HEK293 (cell line): ENCODE data around the gene TRIM7.

ENCODE experiments used
- AEBP2 ChIP-seq: fragments of 450-650 bp; formaldehyde crosslinking; IDR thresholded peaks from 2 replicates; pipeline ENCODE4 v1.5.1; 2016; ENCODE audit warnings: missing biosample characterization, missing genetic modification characterization, borderline replicate concordance
- GLIS2 ChIP-seq: fragments of 450-650 bp; formaldehyde crosslinking; IDR thresholded peaks from 2 replicates; pipeline ENCODE4 v1.5.1; 2016; ENCODE audit warnings: missing biosample characterization, missing genetic modification characterization
- KLF17 ChIP-seq: fragments of 450-650 bp; formaldehyde crosslinking; IDR thresholded peaks from 2 replicates; pipeline ENCODE4 v1.5.1; 2016; ENCODE audit warnings: missing biosample characterization, missing genetic modification characterization
- MEIS1 ChIP-seq: sonication (generic); formaldehyde crosslinking; IDR thresholded peaks from 2 replicates; pipeline ENCODE4 v1.8.1; 2022; ENCODE audit warnings: missing genetic modification reagents, mild to moderate bottlenecking, borderline replicate concordance
- PATZ1 ChIP-seq: fragments of 450-650 bp; formaldehyde crosslinking; IDR thresholded peaks from 2 replicates; pipeline ENCODE4 v1.5.1; 2016; ENCODE audit warnings: missing biosample characterization, missing genetic modification characterization
- PRDM1 ChIP-seq: fragments of 450-650 bp; formaldehyde crosslinking; IDR thresholded peaks from 2 replicates; pipeline ENCODE4; 2016; ENCODE audit warnings: missing biosample characterization, missing genetic modification characterization
- SALL2 ChIP-seq: fragments of 450-650 bp; formaldehyde crosslinking; IDR thresholded peaks from 2 replicates; pipeline ENCODE4 v1.5.0; 2017; ENCODE audit warnings: missing biosample characterization, mild to moderate bottlenecking, missing genetic modification characterization, borderline replicate concordance
- SP2 ChIP-seq: fragments of 450-650 bp; formaldehyde crosslinking; IDR thresholded peaks from 2 replicates; pipeline ENCODE4 v1.5.1; 2016; ENCODE audit warnings: missing biosample characterization, missing genetic modification characterization
- SP3 ChIP-seq: fragments of 450-650 bp; formaldehyde crosslinking; IDR thresholded peaks from 2 replicates; pipeline ENCODE4 v1.5.1; 2016; ENCODE audit warnings: missing biosample characterization, missing genetic modification characterization
- ZNF114 ChIP-seq: fragments of 450-650 bp; formaldehyde crosslinking; IDR thresholded peaks from 2 replicates; pipeline ENCODE4 v1.5.0; 2017; ENCODE audit warnings: missing biosample characterization, missing genetic modification characterization
- ZNF155 ChIP-seq: fragments of 450-650 bp; formaldehyde crosslinking; IDR thresholded peaks from 2 replicates; pipeline ENCODE4 v1.5.1; 2016; ENCODE audit warnings: missing biosample characterization, missing genetic modification characterization
- ZNF223 ChIP-seq: fragments of 450-650 bp; formaldehyde crosslinking; IDR thresholded peaks from 2 replicates; pipeline ENCODE4 v1.5.1; 2016; ENCODE audit warnings: missing biosample characterization, missing genetic modification characterization
- ZNF354C ChIP-seq: fragments of 450-650 bp; formaldehyde crosslinking; IDR thresholded peaks from 2 replicates; pipeline ENCODE4 v1.5.1; 2016; ENCODE audit warnings: missing biosample characterization, missing genetic modification characterization, low read depth, borderline replicate concordance
- ZNF510 ChIP-seq: fragments of 450-650 bp; formaldehyde crosslinking; IDR thresholded peaks from 2 replicates; pipeline ENCODE4 v1.5.1; 2018; ENCODE audit warnings: mild to moderate bottlenecking, missing genetic modification characterization, missing biosample characterization; ENCODE audit not compliant: insufficient replicate concordance
- TF ChIP-seq, protein P1 (sequence below): fragments of 450-650 bp; formaldehyde crosslinking; IDR thresholded peaks from 2 replicates; pipeline ENCODE4 v1.5.1; 2016; ENCODE audit warnings: missing biosample characterization, missing genetic modification characterization, borderline replicate concordance
- TF ChIP-seq, protein P2 (sequence below): IDR thresholded peaks from 2 replicates; pipeline ENCODE4 v1.6.1; 2011; ENCODE audit warnings: mild to moderate bottlenecking, low read depth, low read length, borderline replicate concordance
- TF ChIP-seq, protein P3 (sequence below): fragments of 450-650 bp; formaldehyde crosslinking; IDR thresholded peaks from 2 replicates; pipeline ENCODE4 v1.5.1; 2016; ENCODE audit warnings: missing biosample characterization, missing genetic modification characterization, borderline replicate concordance
- TF ChIP-seq, protein P4 (sequence below): fragments of 450-650 bp; formaldehyde crosslinking; IDR thresholded peaks from 2 replicates; pipeline ENCODE4 v1.5.1; 2016; ENCODE audit warnings: missing biosample characterization, missing genetic modification characterization

TRIM7 gene

DNA sequence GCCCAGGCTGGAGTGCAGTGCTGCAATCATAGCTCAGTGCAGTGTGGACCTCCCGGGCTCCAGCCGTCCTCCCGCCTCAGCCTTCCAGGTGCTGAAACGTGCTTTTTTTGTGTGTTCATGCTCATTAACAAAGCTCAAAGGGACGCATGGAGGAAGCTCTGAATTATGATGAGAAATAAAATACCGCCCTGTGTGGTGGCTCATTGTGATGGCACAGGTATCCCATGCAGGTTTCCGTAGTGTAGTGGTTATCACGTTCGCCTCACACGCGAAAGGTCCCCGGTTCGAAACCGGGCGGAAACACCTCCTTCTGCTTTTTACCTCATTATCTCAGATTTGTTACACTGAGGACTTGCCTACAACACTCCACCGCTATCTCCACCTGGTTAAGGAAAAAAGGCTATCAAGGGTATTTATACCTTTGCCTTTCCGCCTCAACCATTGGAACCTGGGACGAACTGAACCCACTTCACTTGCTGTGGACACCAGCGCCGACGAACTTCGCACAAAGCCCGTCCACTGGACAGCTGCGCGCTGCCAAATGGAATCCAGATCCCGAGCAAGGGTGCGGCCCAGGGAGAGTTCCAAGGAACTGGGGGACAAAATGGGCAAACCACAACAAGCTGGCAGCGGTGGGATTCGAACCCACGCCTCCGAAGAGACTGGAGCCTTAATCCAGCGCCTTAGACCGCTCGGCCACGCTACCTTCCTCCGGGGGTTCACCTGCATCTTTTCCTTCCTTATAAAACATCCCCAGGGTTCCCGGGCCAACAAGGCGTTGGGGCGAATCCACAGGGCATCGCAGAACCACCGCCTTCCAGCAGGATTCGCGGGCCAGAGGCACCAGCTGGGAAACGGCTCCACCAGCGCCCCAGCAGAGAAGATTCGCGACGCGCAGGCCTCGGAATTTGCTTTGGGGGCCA is 31.3 kb downstream of the TRIM7 start (continued):
- TF ChIP-seq, protein P1, sequence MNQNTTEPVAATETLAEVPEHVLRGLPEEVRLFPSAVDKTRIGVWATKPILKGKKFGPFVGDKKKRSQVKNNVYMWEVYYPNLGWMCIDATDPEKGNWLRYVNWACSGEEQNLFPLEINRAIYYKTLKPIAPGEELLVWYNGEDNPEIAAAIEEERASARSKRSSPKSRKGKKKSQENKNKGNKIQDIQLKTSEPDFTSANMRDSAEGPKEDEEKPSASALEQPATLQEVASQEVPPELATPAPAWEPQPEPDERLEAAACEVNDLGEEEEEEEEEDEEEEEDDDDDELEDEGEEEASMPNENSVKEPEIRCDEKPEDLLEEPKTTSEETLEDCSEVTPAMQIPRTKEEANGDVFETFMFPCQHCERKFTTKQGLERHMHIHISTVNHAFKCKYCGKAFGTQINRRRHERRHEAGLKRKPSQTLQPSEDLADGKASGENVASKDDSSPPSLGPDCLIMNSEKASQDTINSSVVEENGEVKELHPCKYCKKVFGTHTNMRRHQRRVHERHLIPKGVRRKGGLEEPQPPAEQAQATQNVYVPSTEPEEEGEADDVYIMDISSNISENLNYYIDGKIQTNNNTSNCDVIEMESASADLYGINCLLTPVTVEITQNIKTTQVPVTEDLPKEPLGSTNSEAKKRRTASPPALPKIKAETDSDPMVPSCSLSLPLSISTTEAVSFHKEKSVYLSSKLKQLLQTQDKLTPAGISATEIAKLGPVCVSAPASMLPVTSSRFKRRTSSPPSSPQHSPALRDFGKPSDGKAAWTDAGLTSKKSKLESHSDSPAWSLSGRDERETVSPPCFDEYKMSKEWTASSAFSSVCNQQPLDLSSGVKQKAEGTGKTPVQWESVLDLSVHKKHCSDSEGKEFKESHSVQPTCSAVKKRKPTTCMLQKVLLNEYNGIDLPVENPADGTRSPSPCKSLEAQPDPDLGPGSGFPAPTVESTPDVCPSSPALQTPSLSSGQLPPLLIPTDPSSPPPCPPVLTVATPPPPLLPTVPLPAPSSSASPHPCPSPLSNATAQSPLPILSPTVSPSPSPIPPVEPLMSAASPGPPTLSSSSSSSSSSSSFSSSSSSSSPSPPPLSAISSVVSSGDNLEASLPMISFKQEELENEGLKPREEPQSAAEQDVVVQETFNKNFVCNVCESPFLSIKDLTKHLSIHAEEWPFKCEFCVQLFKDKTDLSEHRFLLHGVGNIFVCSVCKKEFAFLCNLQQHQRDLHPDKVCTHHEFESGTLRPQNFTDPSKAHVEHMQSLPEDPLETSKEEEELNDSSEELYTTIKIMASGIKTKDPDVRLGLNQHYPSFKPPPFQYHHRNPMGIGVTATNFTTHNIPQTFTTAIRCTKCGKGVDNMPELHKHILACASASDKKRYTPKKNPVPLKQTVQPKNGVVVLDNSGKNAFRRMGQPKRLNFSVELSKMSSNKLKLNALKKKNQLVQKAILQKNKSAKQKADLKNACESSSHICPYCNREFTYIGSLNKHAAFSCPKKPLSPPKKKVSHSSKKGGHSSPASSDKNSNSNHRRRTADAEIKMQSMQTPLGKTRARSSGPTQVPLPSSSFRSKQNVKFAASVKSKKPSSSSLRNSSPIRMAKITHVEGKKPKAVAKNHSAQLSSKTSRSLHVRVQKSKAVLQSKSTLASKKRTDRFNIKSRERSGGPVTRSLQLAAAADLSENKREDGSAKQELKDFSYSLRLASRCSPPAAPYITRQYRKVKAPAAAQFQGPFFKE = no peak
- no peak for TF ChIP-seq MEIS1
- TF ChIP-seq PRDM1 = peak; percentile 86
- TF ChIP-seq, protein P2, sequence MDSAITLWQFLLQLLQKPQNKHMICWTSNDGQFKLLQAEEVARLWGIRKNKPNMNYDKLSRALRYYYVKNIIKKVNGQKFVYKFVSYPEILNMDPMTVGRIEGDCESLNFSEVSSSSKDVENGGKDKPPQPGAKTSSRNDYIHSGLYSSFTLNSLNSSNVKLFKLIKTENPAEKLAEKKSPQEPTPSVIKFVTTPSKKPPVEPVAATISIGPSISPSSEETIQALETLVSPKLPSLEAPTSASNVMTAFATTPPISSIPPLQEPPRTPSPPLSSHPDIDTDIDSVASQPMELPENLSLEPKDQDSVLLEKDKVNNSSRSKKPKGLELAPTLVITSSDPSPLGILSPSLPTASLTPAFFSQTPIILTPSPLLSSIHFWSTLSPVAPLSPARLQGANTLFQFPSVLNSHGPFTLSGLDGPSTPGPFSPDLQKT = no peak
- TF ChIP-seq ZNF354C (tag by site-specific recombination) = no peak
- TF ChIP-seq SALL2 = no peak
- TF ChIP-seq KLF17 = peak; percentile 93
- TF ChIP-seq AEBP2 (tag by site-specific recombination) = no peak
- TF ChIP-seq SP2 (tag by site-specific recombination) = peak; percentile 61
- no peak for TF ChIP-seq ZNF114 (tag by site-specific recombination)
- TF ChIP-seq, protein P3, sequence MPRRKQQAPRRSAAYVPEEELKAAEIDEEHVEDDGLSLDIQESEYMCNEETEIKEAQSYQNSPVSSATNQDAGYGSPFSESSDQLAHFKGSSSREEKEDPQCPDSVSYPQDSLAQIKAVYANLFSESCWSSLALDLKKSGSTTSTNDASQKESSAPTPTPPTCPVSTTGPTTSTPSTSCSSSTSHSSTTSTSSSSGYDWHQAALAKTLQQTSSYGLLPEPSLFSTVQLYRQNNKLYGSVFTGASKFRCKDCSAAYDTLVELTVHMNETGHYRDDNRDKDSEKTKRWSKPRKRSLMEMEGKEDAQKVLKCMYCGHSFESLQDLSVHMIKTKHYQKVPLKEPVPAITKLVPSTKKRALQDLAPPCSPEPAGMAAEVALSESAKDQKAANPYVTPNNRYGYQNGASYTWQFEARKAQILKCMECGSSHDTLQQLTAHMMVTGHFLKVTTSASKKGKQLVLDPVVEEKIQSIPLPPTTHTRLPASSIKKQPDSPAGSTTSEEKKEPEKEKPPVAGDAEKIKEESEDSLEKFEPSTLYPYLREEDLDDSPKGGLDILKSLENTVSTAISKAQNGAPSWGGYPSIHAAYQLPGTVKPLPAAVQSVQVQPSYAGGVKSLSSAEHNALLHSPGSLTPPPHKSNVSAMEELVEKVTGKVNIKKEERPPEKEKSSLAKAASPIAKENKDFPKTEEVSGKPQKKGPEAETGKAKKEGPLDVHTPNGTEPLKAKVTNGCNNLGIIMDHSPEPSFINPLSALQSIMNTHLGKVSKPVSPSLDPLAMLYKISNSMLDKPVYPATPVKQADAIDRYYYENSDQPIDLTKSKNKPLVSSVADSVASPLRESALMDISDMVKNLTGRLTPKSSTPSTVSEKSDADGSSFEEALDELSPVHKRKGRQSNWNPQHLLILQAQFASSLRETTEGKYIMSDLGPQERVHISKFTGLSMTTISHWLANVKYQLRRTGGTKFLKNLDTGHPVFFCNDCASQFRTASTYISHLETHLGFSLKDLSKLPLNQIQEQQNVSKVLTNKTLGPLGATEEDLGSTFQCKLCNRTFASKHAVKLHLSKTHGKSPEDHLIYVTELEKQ (tag by site-specific recombination) = no peak; the same call in 1 of the 2 replicates
- TF ChIP-seq PATZ1 = peak; percentile 84; the same call in 1 of the 2 replicates
- TF ChIP-seq GLIS2 = peak; percentile 93
- TF ChIP-seq ZNF510 (tag by site-specific recombination) = peak; percentile 86
- no peak for TF ChIP-seq ZNF155 (tag by site-specific recombination)
- TF ChIP-seq, protein P4, sequence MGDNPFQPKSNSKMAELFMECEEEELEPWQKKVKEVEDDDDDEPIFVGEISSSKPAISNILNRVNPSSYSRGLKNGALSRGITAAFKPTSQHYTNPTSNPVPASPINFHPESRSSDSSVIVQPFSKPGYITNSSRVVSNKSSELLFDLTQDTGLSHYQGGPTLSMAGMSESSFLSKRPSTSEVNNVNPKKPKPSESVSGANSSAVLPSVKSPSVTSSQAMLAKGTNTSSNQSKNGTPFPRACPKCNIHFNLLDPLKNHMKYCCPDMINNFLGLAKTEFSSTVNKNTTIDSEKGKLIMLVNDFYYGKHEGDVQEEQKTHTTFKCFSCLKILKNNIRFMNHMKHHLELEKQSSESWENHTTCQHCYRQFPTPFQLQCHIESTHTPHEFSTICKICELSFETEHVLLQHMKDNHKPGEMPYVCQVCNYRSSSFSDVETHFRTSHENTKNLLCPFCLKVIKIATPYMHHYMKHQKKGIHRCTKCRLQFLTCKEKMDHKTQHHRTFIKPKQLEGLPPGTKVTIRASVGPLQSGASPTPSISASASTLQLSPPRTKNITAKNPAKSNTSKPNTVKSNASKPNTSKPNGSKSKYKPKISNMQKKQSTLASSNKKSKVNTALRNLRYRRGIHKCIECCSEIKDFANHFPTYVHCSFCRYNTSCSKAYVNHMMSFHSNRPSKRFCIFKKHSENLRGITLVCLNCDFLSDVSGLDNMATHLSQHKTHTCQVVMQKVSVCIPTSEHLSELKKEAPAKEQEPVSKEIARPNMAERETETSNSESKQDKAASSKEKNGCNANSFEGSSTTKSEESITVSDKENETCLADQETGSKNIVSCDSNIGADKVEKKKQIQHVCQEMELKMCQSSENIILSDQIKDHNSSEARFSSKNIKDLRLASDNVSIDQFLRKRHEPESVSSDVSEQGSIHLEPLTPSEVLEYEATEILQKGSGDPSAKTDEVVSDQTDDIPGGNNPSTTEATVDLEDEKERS = peak; percentile 72; the same call in 1 of the 2 replicates
- TF ChIP-seq ZNF223 (tag by site-specific recombination) = peak; percentile 73; the same call in 1 of the 2 replicates
- TF ChIP-seq SP3 = peak; percentile 62
